Gastrocnemius medialis (tissue), 4 donors: ENCODE results near the gene PRDM15. TPM values are rescaled to one million over a fixed set of nuclear protein-coding genes. Genes with fewer than 3 reads are reported as not detected.

Experiments used
- ATAC-seq, 2 donors: fragments of 150-250 bp; one replicate each; pipeline ENCODE4 v1.9.1; 2016
- DNase-seq, 2 donors: peaks; one replicate each; pipeline ENCODE4 v3.0.0-alpha.2; 2019
- H3K27ac ChIP-seq, 4 donors: fragments of 200-600 bp; sonication (generic); 1 replicate in 1 of 4; 2 replicates in 3 of 4; pipeline ENCODE4 v1.5.1; 2016 to 2018; ENCODE audit warnings: mild to moderate bottlenecking in 2 of 4, moderate library complexity in 1 of 4
- H3K27me3 ChIP-seq, 3 donors: fragments of 200-600 bp; sonication (generic) in 2 of 3; 1 replicate in 1 of 3; 2 replicates in 2 of 3; pipeline versions ENCODE4 v1.5.1 to v1.6.0; 2016 to 2019; ENCODE audit warnings: mild to moderate bottlenecking in 1 of 3, moderate library complexity in 1 of 3
- H3K36me3 ChIP-seq, 2 donors: fragments of 200-600 bp; sonication (generic) in 1 of 2; one replicate each; pipeline ENCODE4 v1.5.1; 2017 to 2018
- H3K4me1 ChIP-seq, 2 donors: fragments of 200-600 bp; sonication (generic) in 1 of 2; one replicate each; pipeline ENCODE4 v1.5.1; 2016 to 2017; ENCODE audit warnings: mild to moderate bottlenecking in 2 of 2
- H3K4me3 ChIP-seq, 4 donors: fragments of 200-600 bp; sonication (generic) in 3 of 4; 1 replicate in 1 of 4; 2 replicates in 3 of 4; pipeline ENCODE4 v1.5.1; 2016 to 2019; ENCODE audit warnings: mild to moderate bottlenecking in 2 of 4
- H3K9me3 ChIP-seq, 3 donors: fragments of 200-600 bp; sonication (generic) in 2 of 3; 1 replicate in 1 of 3; 2 replicates in 2 of 3; pipeline ENCODE4 v1.5.1; 2016 to 2019
- CTCF ChIP-seq, 5 experiments: fragments of 450-650 bp in 3 of 5; fragments of 200-600 bp in 2 of 5; sonication (generic) in 2 of 5; IDR thresholded peaks in 4 of 5; conservative IDR thresholded peaks in 1 of 5; 1 replicate in 4 of 5; 2 replicates in 1 of 5; pipeline ENCODE4 v1.5.1; 2016 to 2019; ENCODE audit warnings: antibody characterized with exemption in 5 of 5, mild to moderate bottlenecking in 3 of 5, moderate library complexity in 3 of 5
- POLR2A ChIP-seq, 2 donors: fragments of 450-650 bp; IDR thresholded peaks; one replicate each; pipeline ENCODE4 v1.6.1; 2017; ENCODE audit warnings: antibody characterized with exemption in 2 of 2, mild to moderate bottlenecking in 2 of 2, moderate library complexity in 2 of 2
- in situ Hi-C, 4 donors: fragments of 200-750 bp; cut with MboI; loops; one replicate each; pipeline versions ENCODE4 v1.15.0 to v1.8.0; 2017; ENCODE audit warnings: low sequenced_read_pairs in 4 of 4
- intact Hi-C: fragments of 100-400 bp; cut with DNase I; formaldehyde crosslinking; loops from one replicate; pipeline ENCODE4 v1.15.1; 2023; ENCODE audit warnings: low total_unique reads
- total RNA-seq, 4 donors: library from RNA; depleted of rRNA; stranded (reverse); fragments of >200 nt; gene quantifications; one replicate each; pipeline versions ENCODE4 v1.1.0 to v1.2.3, GENCODE V29; 2016

Gene PRDM15
- total RNA-seq, 4 donors from 2014 or later, result 4.4 to 13.6 (median 5.4) TPM

GRCh38 chr21:41752231-41752681, 126.9 kb downstream of the PRDM15 start:
- in situ Hi-C loops, result loop anchor here in 1 of 4 donors (25.0 kb wide), 1 partner anchor 90 kb away; no protein-coding TSS in a partner anchor
- H3K36me3 ChIP-seq, result no peaks in the 10 kb centered on the region
- H3K9me3 ChIP-seq, result no peaks in the 10 kb centered on the region
- no peak overlapping the region for H3K27ac ChIP-seq
- no peaks in the 10 kb centered on the region for H3K27me3 ChIP-seq
- TF ChIP-seq CTCF (IDR thresholded peaks at IDR 0.05 in 4 of 5, conservative IDR thresholded peaks at IDR 0.05 in 1 of 5), result no peak
- TF ChIP-seq POLR2A (IDR thresholded peaks at IDR 0.05), result no peak
- intact Hi-C loops, result no loop called here
- ATAC-seq, result no peak
- no peak overlapping the region for H3K4me3 ChIP-seq
- no peaks in the 10 kb centered on the region for H3K4me1 ChIP-seq
- no peak for DNase-seq

- in situ Hi-C loops (loop anchor here in 1 of 4 donors (25.0 kb wide), 1 partner anchor 89 kb away; no protein-coding TSS in a partner anchor), intact Hi-C loops (no loop called here)
- Histone ChIP-seq H3K27ac (no peak overlapping the region), H3K4me3 (no peak overlapping the region), H3K27me3 (no peaks in the 10 kb centered on the region), H3K36me3 (no peaks in the 10 kb centered on the region), H3K4me1 (no peaks in the 10 kb centered on the region), H3K9me3 (no peaks in the 10 kb centered on the region)
- TF ChIP-seq POLR2A (IDR thresholded peaks at IDR 0.05) (no peak), CTCF (IDR thresholded peaks at IDR 0.05 in 4 of 5, conservative IDR thresholded peaks at IDR 0.05 in 1 of 5) (no peak)
- ATAC-seq, result no peak
- no peak for DNase-seq
Observed at GRCh38 chr21:41751611-41752011, 127.5 kb downstream of the PRDM15 start.

GRCh38 chr21:41750532-41751151, 128.5 kb downstream of the PRDM15 start:
- H3K9me3 ChIP-seq, result no peaks in the 10 kb centered on the region
- no peak overlapping the region for H3K4me3 ChIP-seq
- intact Hi-C loops (no loop called here), in situ Hi-C loops (loop anchor here in 1 of 4 donors (25.0 kb wide), 1 partner anchor 88 kb away; no protein-coding TSS in a partner anchor)
- ATAC-seq (no peak), DNase-seq (no peak)
- H3K27ac ChIP-seq, result no peak overlapping the region
- no peaks in the 10 kb centered on the region for H3K27me3 ChIP-seq
- H3K36me3 ChIP-seq, result no peaks in the 10 kb centered on the region
- no peak for TF ChIP-seq POLR2A (IDR thresholded peaks at IDR 0.05)
- no peak for TF ChIP-seq CTCF (IDR thresholded peaks at IDR 0.05 in 4 of 5, conservative IDR thresholded peaks at IDR 0.05 in 1 of 5)
- no peaks in the 10 kb centered on the region for H3K4me1 ChIP-seq

- H3K27me3 ChIP-seq, result no peaks in the 10 kb centered on the region
- no peaks in the 10 kb centered on the region for H3K9me3 ChIP-seq
- H3K4me1 ChIP-seq, result no peaks in the 10 kb centered on the region
- no peak overlapping the region for H3K27ac ChIP-seq
- no peak for TF ChIP-seq CTCF (IDR thresholded peaks at IDR 0.05 in 4 of 5, conservative IDR thresholded peaks at IDR 0.05 in 1 of 5)
- TF ChIP-seq POLR2A (IDR thresholded peaks at IDR 0.05), result no peak
- in situ Hi-C loops, result loop anchor here in 1 of 4 donors (25.0 kb wide), 1 partner anchor 88 kb away; no protein-coding TSS in a partner anchor
- intact Hi-C loops, result no loop called here
- no peak overlapping the region for H3K4me3 ChIP-seq
- ATAC-seq, result no peak
- no peak for DNase-seq
- no peaks in the 10 kb centered on the region for H3K36me3 ChIP-seq
Observed at GRCh38 chr21:41750051-41750450, 129.1 kb downstream of the PRDM15 start.
